Vagina (tissue), 2 donors: ENCODE measurements around the gene RCAN2.

Experiments used
- CTCF ChIP-seq, 3 experiments: fragments of 450-650 bp in 2 of 3; fragments of 200-600 bp in 1 of 3; sonication (generic) in 1 of 3; IDR thresholded peaks; one replicate each; pipeline ENCODE4 v1.5.1; 2017 to 2019; ENCODE audit warnings: antibody characterized with exemption in 3 of 3, mild to moderate bottlenecking in 2 of 3, moderate library complexity in 2 of 3
- POLR2A ChIP-seq, 2 donors: fragments of 450-650 bp; IDR thresholded peaks; one replicate each; pipeline ENCODE4 v1.6.1; 2017; ENCODE audit warnings: antibody characterized with exemption in 2 of 2, mild to moderate bottlenecking in 2 of 2, moderate library complexity in 2 of 2
- POLR2AphosphoS5 ChIP-seq, 2 donors: sonication (generic); formaldehyde crosslinking; IDR thresholded peaks; one replicate each; pipeline ENCODE4 v1.9.0; 2017; ENCODE audit warnings: antibody characterized with exemption in 2 of 2, mild to moderate bottlenecking in 2 of 2, low read depth in 1 of 2; ENCODE audit not compliant: insufficient read depth in 1 of 2

DNA sequence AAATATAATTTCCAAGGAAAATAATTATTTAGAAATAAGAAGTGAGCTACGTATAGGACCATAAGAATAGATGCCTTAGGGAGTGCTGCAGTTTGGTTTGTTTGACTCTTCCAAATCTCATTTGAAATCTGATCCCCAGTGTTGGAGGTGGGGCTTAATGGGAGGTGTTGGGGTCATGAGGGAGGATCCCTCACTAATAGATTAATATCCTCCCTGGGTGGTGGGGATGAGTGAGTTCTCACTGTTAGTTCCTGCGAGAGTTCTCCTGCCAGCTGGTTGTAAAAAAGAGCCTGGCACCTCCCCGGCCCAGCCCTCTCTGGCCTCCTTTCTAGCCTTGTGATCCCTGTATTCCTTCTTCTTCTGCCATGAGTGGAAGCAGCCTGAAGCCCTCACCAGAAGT, 69.3 kb downstream of the RCAN2 start:
- no peak for TF ChIP-seq CTCF (IDR thresholded peaks at IDR 0.05)
- no peak for TF ChIP-seq POLR2A (IDR thresholded peaks at IDR 0.05)
- TF ChIP-seq POLR2AphosphoS5 (IDR thresholded peaks at IDR 0.05; ENCODE audit: insufficient read depth in 1 of 2, low read depth in 1 of 2): no peak
